ENCODE results near the gene MOB3B.

GRCh38 chr9:27511771-27512170 is 17.8 kb downstream of the MOB3B start:
- TF ChIP-seq CTCF (IDR thresholded peaks at IDR 0.05) (no peak), REST (IDR thresholded peaks at IDR 0.05) (no peak), RFX5 (IDR thresholded peaks at IDR 0.05) (no peak), USF2 (IDR thresholded peaks at IDR 0.05) (no peak), EHMT2 (IDR thresholded peaks at IDR 0.05; ENCODE audit: low read depth) (no peak), SMC3 (IDR thresholded peaks at IDR 0.05) (no peak), POLR2A (IDR thresholded peaks at IDR 0.05; ENCODE audit: low read length) (no peak), ZFP36 (IDR thresholded peaks at IDR 0.05; ENCODE audit: borderline replicate concordance, partially characterized antibody) (no peak), HOXA7 (CRISPR knock-in tag; IDR thresholded peaks at IDR 0.05) (no peak), MAZ (IDR thresholded peaks at IDR 0.05; ENCODE audit: borderline replicate concordance, low read depth, low read length) (no peak), MAX (IDR thresholded peaks at IDR 0.05) (no peak), MYC (IDR thresholded peaks at IDR 0.05; ENCODE audit: borderline replicate concordance, low read length) (no peak), HDAC2 (IDR thresholded peaks at IDR 0.05) (no peak)
